PC-3 (cell line): ENCODE results near the gene CDH4. TPM values are rescaled to one million over a fixed set of nuclear protein-coding genes. Genes with fewer than 3 reads are reported as not detected.

ENCODE experiments used
- ATAC-seq: fragments of 200-7000 bp; cut with Tn5 transposase; 2 replicates; pipeline ENCODE4 v1.9.1; 2020; ENCODE audit warnings: mild to moderate bottlenecking, moderate library complexity
- BruUV-seq: library from RNA; stranded (reverse); fragments of 400-500 nt; replicated peaks from 2 replicates; lab custom pipeline; 2021; lab: Mats Ljungman, UMichigan
- CTCF ChIA-PET: fragments of 300-600 bp; sonication (Branson Sonifier 250); formaldehyde crosslinking; loops from one replicate; lab custom pipeline; 2022; ENCODE audit warnings: antibody characterized with exemption; lab: Charles Lee
- POLR2A ChIA-PET: fragments of 300-600 bp; sonication (Branson Sonifier 250); formaldehyde crosslinking; loops from one replicate; lab custom pipeline; 2022; ENCODE audit warnings: antibody characterized with exemption; ENCODE audit not compliant: unreplicated experiment; lab: Charles Lee
- DNase-seq: peaks from one replicate; pipeline ENCODE4 v3.0.0-alpha.2; 2015
- H2AFZ ChIP-seq: fragments of 300-600 bp; sonication (generic); 2 replicates; pipeline ENCODE4 v1.6.0; 2016; ENCODE audit warnings: antibody characterized with exemption, low read length
- H3F3A ChIP-seq: fragments of 300-600 bp; sonication (generic); one replicate; pipeline ENCODE4 v1.6.0; 2017; ENCODE audit warnings: antibody characterized with exemption, low read length, control low read depth, mild to moderate bottlenecking; ENCODE audit not compliant: unreplicated experiment
- H3K27ac ChIP-seq: fragments of 300-600 bp; sonication (generic); 2 replicates; pipeline ENCODE4 v1.5.1; 2016; ENCODE audit warnings: mild to moderate bottlenecking, low read length
- H3K27me3 ChIP-seq: fragments of 300-600 bp; sonication (generic); 2 replicates; pipeline ENCODE4 v1.6.1; 2016; ENCODE audit warnings: low read length, mixed read lengths
- H3K36me3 ChIP-seq: fragments of 300-600 bp; sonication (generic); 2 replicates; pipeline ENCODE4 v1.6.1; 2016; ENCODE audit warnings: low read depth, mixed run types, low read length, mixed read lengths
- H3K4me1 ChIP-seq: fragments of 300-600 bp; sonication (generic); 2 replicates; pipeline ENCODE4 v1.5.1; 2016; ENCODE audit warnings: low read length; ENCODE audit not compliant: insufficient read depth
- H3K4me2 ChIP-seq: fragments of 300-600 bp; sonication (generic); 2 replicates; pipeline ENCODE4 v1.6.0; 2016; ENCODE audit warnings: low read length
- H3K4me3 ChIP-seq: fragments of 300-600 bp; sonication (generic); 2 replicates; pipeline ENCODE4 v1.5.1; 2016; ENCODE audit warnings: mild to moderate bottlenecking, low read length, mixed read lengths
- H3K79me2 ChIP-seq: fragments of 300-600 bp; sonication (generic); 2 replicates; pipeline ENCODE4 v1.6.1; 2017; ENCODE audit warnings: low read length, mixed read lengths
- H3K9ac ChIP-seq: fragments of 300-600 bp; sonication (generic); 2 replicates; pipeline ENCODE4 v1.6.0; 2016; ENCODE audit warnings: mild to moderate bottlenecking, low read length
- H3K9me2 ChIP-seq: fragments of 300-600 bp; sonication (generic); replicated peaks from 2 replicates; pipeline ENCODE4 v1.6.1; 2016; ENCODE audit warnings: mixed run types, low read length, mixed read lengths
- H3K9me3 ChIP-seq: fragments of 300-600 bp; sonication (generic); 2 replicates; pipeline ENCODE4 v1.6.1; 2016; ENCODE audit warnings: low read length, mixed read lengths
- H4K20me1 ChIP-seq: fragments of 300-600 bp; sonication (generic); 2 replicates; pipeline ENCODE4 v1.6.1; 2016; ENCODE audit warnings: low read length, mixed read lengths
- EZH2 ChIP-seq: fragments of 300-600 bp; sonication (generic); IDR thresholded peaks from one replicate; pipeline ENCODE4 v1.6.1; 2017; ENCODE audit warnings: antibody characterized with exemption, mild to moderate bottlenecking, low read length; ENCODE audit not compliant: unreplicated experiment
- EZH2phosphoT487 ChIP-seq: fragments of 300-600 bp; sonication (generic); IDR thresholded peaks from 2 replicates; pipeline ENCODE4 v1.6.1; 2018; ENCODE audit warnings: mild to moderate bottlenecking, antibody characterized with exemption, low read length, borderline replicate concordance
- intact Hi-C: fragments of 100-400 bp; cut with micrococcal nuclease; formaldehyde crosslinking; loops from 2 replicates; pipeline ENCODE4 v1.9.0; 2023
- total RNA-seq: library from RNA; depleted of rRNA; stranded (reverse); fragments of >200 nt; gene quantifications from 2 replicates; pipeline ENCODE4 v1.2.3, GENCODE V29; 2014
- TF ChIP-seq, protein P1 (sequence below): fragments of 300-600 bp; sonication (generic); conservative IDR thresholded peaks from 2 replicates; pipeline ENCODE4 v1.5.1; 2017; ENCODE audit warnings: antibody characterized with exemption, low read depth, mild to moderate bottlenecking, low read length

CDH4 gene
- total RNA-seq, 1 experiment from 2014 or later = not detected

- no TSS peak for BruUV-seq
- H3K4me2 ChIP-seq = no peak overlapping the region
- H3K9me3 ChIP-seq = no peaks in the 10 kb centered on the region
- no peaks in the 10 kb centered on the region for H3K9me2 ChIP-seq
- H4K20me1 ChIP-seq = no peaks in the 10 kb centered on the region
- no peak overlapping the region for H3K9ac ChIP-seq
- no peak for DNase-seq
- H3F3A ChIP-seq = no peaks in the 10 kb centered on the region
- H3K4me3 ChIP-seq = no peak overlapping the region
- CTCF ChIA-PET = no interaction called here
- intact Hi-C loops = no loop called here
- H3K27me3 ChIP-seq = peaks cover 88% of the 10 kb centered on the region
- H3K4me1 ChIP-seq = no peaks in the 10 kb centered on the region
- no peaks in the 10 kb centered on the region for H3K36me3 ChIP-seq
- no peak overlapping the region for H2AFZ ChIP-seq
- POLR2A ChIA-PET = no interaction called here
- ATAC-seq = no peak
- H3K27ac ChIP-seq = no peak overlapping the region
- no peaks in the 10 kb centered on the region for H3K79me2 ChIP-seq
- TF ChIP-seq EZH2phosphoT487 = no peak
- TF ChIP-seq, protein P1, sequence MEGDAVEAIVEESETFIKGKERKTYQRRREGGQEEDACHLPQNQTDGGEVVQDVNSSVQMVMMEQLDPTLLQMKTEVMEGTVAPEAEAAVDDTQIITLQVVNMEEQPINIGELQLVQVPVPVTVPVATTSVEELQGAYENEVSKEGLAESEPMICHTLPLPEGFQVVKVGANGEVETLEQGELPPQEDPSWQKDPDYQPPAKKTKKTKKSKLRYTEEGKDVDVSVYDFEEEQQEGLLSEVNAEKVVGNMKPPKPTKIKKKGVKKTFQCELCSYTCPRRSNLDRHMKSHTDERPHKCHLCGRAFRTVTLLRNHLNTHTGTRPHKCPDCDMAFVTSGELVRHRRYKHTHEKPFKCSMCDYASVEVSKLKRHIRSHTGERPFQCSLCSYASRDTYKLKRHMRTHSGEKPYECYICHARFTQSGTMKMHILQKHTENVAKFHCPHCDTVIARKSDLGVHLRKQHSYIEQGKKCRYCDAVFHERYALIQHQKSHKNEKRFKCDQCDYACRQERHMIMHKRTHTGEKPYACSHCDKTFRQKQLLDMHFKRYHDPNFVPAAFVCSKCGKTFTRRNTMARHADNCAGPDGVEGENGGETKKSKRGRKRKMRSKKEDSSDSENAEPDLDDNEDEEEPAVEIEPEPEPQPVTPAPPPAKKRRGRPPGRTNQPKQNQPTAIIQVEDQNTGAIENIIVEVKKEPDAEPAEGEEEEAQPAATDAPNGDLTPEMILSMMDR = no peak
- no peak for TF ChIP-seq EZH2
Measured at GRCh38 chr20:61844621-61845020, 592.6 kb downstream of the CDH4 start.

DNA sequence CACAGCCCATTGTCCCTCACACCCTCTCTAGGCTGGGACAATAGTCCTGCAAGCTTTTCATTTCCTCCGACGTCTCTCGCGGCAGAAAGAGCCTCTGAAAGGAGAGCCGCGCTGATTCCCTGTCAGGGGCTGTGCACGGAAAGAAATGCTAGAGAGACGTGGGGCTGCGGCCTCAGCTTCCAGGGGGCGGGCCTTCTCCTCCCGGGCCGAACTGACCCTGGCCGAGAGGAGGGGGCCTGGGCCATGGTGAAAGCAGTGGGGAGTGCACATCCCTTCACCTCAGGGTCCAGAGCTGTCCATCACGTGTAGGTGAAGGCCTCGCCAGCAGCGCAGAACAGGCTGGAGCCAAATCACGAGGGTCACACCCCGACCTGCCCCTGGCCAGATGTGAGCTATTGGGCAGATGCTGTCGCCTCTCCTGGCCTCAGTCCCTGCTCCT, 593.2 kb downstream of the CDH4 start:
- H2AFZ ChIP-seq = no peak overlapping the region
- no peaks in the 10 kb centered on the region for H3K36me3 ChIP-seq
- H3K9me3 ChIP-seq = no peaks in the 10 kb centered on the region
- BruUV-seq = no TSS peak
- H3F3A ChIP-seq = no peaks in the 10 kb centered on the region
- H3K27me3 ChIP-seq = peaks cover 90% of the 10 kb centered on the region
- H4K20me1 ChIP-seq = no peaks in the 10 kb centered on the region
- intact Hi-C loops = no loop called here
- ChIA-PET CTCF (no interaction called here), POLR2A (no interaction called here)
- ATAC-seq (no peak), DNase-seq (no peak)
- H3K9ac ChIP-seq = no peak overlapping the region
- H3K9me2 ChIP-seq = no peaks in the 10 kb centered on the region
- no peaks in the 10 kb centered on the region for H3K4me1 ChIP-seq
- TF ChIP-seq, protein P1 = no peak
- TF ChIP-seq EZH2phosphoT487 = no peak
- TF ChIP-seq EZH2 = no peak
- no peak overlapping the region for H3K4me3 ChIP-seq
- no peak overlapping the region for H3K27ac ChIP-seq
- no peaks in the 10 kb centered on the region for H3K79me2 ChIP-seq
- H3K4me2 ChIP-seq = no peak overlapping the region

- intact Hi-C loops = no loop called here
- TF ChIP-seq EZH2 (no peak), EZH2phosphoT487 (no peak)
- TF ChIP-seq, protein P1 = no peak
- no peak overlapping the region for H2AFZ ChIP-seq
- no peak for ATAC-seq
- no peaks in the 10 kb centered on the region for H4K20me1 ChIP-seq
- H3K4me3 ChIP-seq = no peak overlapping the region
- H3K27me3 ChIP-seq = peaks cover 90% of the 10 kb centered on the region
- H3K79me2 ChIP-seq = no peaks in the 10 kb centered on the region
- H3K27ac ChIP-seq = no peak overlapping the region
- no peak for DNase-seq
- POLR2A ChIA-PET = no interaction called here
- no peak overlapping the region for H3K9ac ChIP-seq
- H3K4me2 ChIP-seq = no peak overlapping the region
- no peaks in the 10 kb centered on the region for H3K9me3 ChIP-seq
- CTCF ChIA-PET = no interaction called here
- no TSS peak for BruUV-seq
- H3F3A ChIP-seq = no peaks in the 10 kb centered on the region
- no peaks in the 10 kb centered on the region for H3K9me2 ChIP-seq
- H3K4me1 ChIP-seq = no peaks in the 10 kb centered on the region
- no peaks in the 10 kb centered on the region for H3K36me3 ChIP-seq
Measured at GRCh38 chr20:61846074-61846473, 594.0 kb downstream of the CDH4 start.
